Activated CD8-positive, alpha-beta T cell treated with anti-CD3 and anti-CD28 coated beads, Interleukin-2, amount 10 ng/mL, durations not matched to agents 7 days and 5 days (primary cell): Measurements from ENCODE around the gene CCDC91. TPM values are rescaled to one million over a fixed set of nuclear protein-coding genes. Genes with fewer than 3 reads are reported as not detected.

Experiments used
- ATAC-seq: fragments of 150-1000 bp; cut with Tn5 transposase; one replicate; pipeline ENCODE4 v1.10.0; 2021; ENCODE audit warnings: moderate library complexity
- CTCF ChIA-PET: fragments of 350-600 bp; sonication (Branson Sonifier 250); formaldehyde crosslinking; loops from one replicate; lab custom pipeline; 2021; ENCODE audit warnings: antibody characterized with exemption; lab: Charles Lee
- POLR2A ChIA-PET: fragments of 350-600 bp; sonication (Branson Sonifier 250); formaldehyde crosslinking; loops from one replicate; lab custom pipeline; 2021; ENCODE audit warnings: antibody characterized with exemption; lab: Charles Lee
- DNase-seq: peaks from one replicate; pipeline ENCODE4 v3.0.0-alpha.2; 2020
- H3K27ac Mint-ChIP-seq: one replicate; pipeline ENCODE4 v1.8.0; 2021; ENCODE audit warnings: mild to moderate bottlenecking, mixed read lengths
- H3K27me3 Mint-ChIP-seq: one replicate; pipeline ENCODE4 v1.8.0; 2021; ENCODE audit warnings: low read depth, mixed read lengths
- H3K36me3 Mint-ChIP-seq: one replicate; pipeline ENCODE4 v1.8.0; 2021; ENCODE audit warnings: low read depth, mixed read lengths
- H3K4me1 Mint-ChIP-seq: one replicate; pipeline ENCODE4 v1.8.0; 2021; ENCODE audit warnings: low read depth, mixed read lengths
- H3K4me3 Mint-ChIP-seq: one replicate; pipeline ENCODE4 v1.8.0; 2021; ENCODE audit warnings: mild to moderate bottlenecking, mixed read lengths
- H3K9me3 Mint-ChIP-seq: one replicate; pipeline ENCODE4 v1.8.0; 2022; ENCODE audit warnings: mixed read lengths; ENCODE audit not compliant: insufficient read depth
- total RNA-seq, 2 experiments: library from RNA; stranded (reverse); gene quantifications; one replicate each; pipeline ENCODE4 v1.2.3, GENCODE V29; 2021

Gene CCDC91
- total RNA-seq, 2 experiments from 2014 or later: 18.4 to 23.4 TPM

DNA sequence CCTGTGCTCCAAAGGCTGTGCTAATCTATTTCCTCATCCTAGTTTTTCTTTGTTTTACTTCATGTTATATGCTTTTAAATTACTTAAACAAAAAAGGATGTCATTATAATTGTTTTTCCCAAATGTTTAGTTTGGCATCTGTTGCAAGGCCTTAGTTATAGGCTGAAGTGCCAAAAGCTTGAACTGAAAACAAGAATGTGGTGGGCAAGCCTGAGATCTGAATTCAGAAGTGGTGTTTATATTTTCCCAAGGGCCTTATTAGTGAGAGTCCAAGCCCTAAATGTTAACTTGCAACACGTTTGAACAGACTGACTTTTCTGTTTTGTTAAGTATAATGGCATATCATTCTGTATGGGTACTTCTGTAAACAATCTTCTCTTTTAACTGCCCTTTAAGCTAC, 326.8 kb downstream of the CCDC91 start:
- H3K27me3 Mint-ChIP-seq: no peaks in the 10 kb centered on the region

DNA sequence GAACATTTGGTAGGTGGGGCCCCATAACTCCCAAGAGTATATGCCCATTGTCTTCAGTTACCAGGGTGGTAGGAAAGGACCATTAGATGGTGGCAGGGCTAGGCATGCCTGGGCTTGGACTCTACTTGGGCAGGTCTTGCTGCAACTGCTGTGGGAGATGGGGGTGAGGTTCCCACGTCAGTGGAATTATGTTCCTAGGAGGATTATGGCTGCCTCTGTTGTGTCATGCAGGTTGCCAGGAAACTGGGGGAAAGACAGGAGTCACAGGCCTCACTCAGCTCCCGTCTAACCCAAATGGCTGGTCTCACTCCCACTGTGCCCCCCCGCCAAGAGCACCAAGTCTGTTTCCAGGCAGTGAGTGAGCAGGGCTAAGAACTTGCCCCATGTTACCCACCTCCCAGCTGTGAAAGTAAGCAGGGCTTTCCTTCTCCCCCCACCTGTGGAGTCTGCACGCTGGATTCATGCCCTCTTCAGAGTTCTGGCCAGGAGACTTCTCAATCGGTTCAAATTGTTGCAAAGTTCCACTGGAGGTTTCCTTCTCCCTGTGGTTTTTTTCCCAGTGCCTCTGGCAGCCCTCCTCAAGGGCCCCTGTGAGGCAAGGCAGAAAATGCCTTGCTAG, 337.5 kb downstream of the CCDC91 start:
- H3K27me3 Mint-ChIP-seq: no peaks in the 10 kb centered on the region
- no peak overlapping the region for H3K4me3 Mint-ChIP-seq
- DNase-seq (no peak), ATAC-seq (no peak)
- peaks cover 18% of the 10 kb centered on the region for H3K9me3 Mint-ChIP-seq
- peaks cover 3% of the 10 kb centered on the region for H3K36me3 Mint-ChIP-seq
- peaks cover 7% of the 10 kb centered on the region for H3K4me1 Mint-ChIP-seq
- POLR2A ChIA-PET: no interaction called here
- CTCF ChIA-PET: no interaction called here
- no peak overlapping the region for H3K27ac Mint-ChIP-seq

More for the DNA sequence above, 326.8 kb downstream of the CCDC91 start:
- ChIA-PET POLR2A (no interaction called here), CTCF (no interaction called here)
- no peak overlapping the region for H3K27ac Mint-ChIP-seq
- peaks cover 5% of the 10 kb centered on the region for H3K9me3 Mint-ChIP-seq
- no peak for ATAC-seq
- peaks cover 4% of the 10 kb centered on the region for H3K36me3 Mint-ChIP-seq
- H3K4me1 Mint-ChIP-seq: no peaks in the 10 kb centered on the region
- no peak overlapping the region for H3K4me3 Mint-ChIP-seq
- DNase-seq: no peak

GRCh38 chr12:28535216-28535615, 345.0 kb downstream of the CCDC91 start:
- H3K4me3 Mint-ChIP-seq: no peak overlapping the region
- H3K9me3 Mint-ChIP-seq: peaks cover 4% of the 10 kb centered on the region
- H3K4me1 Mint-ChIP-seq: no peaks in the 10 kb centered on the region
- H3K27me3 Mint-ChIP-seq: no peaks in the 10 kb centered on the region
- ChIA-PET CTCF (no interaction called here), POLR2A (no interaction called here)
- ATAC-seq (no peak), DNase-seq (no peak)
- H3K36me3 Mint-ChIP-seq: no peaks in the 10 kb centered on the region
- no peak overlapping the region for H3K27ac Mint-ChIP-seq

GRCh38 chr12:28536088-28536487, 345.8 kb downstream of the CCDC91 start:
- Mint-ChIP-seq H3K27me3 (no peaks in the 10 kb centered on the region), H3K4me3 (no peak overlapping the region), H3K9me3 (peaks cover 4% of the 10 kb centered on the region), H3K36me3 (no peaks in the 10 kb centered on the region), H3K27ac (no peak overlapping the region), H3K4me1 (no peaks in the 10 kb centered on the region)
- ChIA-PET POLR2A (no interaction called here), CTCF (no interaction called here)
- DNase-seq (no peak), ATAC-seq (no peak)

GRCh38 chr12:28537474-28537873, 347.2 kb downstream of the CCDC91 start:
- no peak for ATAC-seq
- Mint-ChIP-seq H3K36me3 (no peaks in the 10 kb centered on the region), H3K4me1 (no peaks in the 10 kb centered on the region)

DNA sequence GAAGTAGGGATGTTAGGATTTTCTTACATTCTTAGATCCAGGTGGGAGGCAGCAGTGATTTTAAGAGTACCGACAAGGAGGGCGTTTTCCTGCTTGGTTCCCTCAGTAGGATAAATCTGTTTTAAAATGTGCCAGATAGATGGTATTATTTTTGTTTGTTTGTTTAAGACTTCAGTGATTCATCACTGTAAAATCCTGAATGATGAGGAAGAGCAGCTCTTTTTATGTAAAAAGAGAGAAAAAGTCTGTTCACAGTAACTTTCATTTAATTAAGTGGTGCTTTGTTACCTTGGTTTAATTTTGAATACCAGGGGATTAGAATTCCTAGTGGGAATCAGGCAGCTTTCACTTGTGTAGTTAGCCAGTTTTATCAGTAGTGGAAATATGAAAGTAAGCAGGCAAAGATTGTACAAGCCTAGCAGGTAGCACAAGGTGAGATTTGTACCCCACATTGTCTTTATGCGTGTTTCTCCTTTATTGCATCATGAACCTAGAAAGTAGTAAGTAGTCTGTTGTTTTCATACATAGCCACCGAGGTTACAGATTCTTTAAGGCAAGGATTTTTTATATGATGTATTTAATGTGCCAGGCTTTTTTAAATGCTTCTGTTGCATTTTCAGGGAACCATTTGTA, 349.6 kb downstream of the CCDC91 start:
- CTCF ChIA-PET: no interaction called here
- H3K4me3 Mint-ChIP-seq: no peak overlapping the region
- POLR2A ChIA-PET: interaction anchor here (0.6 kb wide), 1 partner anchor 671 kb away, joined by 3 read pairs; no protein-coding TSS in a partner anchor
- ATAC-seq: no peak
- peaks cover 7% of the 10 kb centered on the region for H3K4me1 Mint-ChIP-seq
- no peak for DNase-seq
- H3K27me3 Mint-ChIP-seq: no peaks in the 10 kb centered on the region
- no peaks in the 10 kb centered on the region for H3K36me3 Mint-ChIP-seq
- H3K9me3 Mint-ChIP-seq: peaks cover 4% of the 10 kb centered on the region
- no peak overlapping the region for H3K27ac Mint-ChIP-seq

More at GRCh38 chr12:28537474-28537873, 347.2 kb downstream of the CCDC91 start:
- H3K27ac Mint-ChIP-seq: no peak overlapping the region
- DNase-seq: no peak
- H3K4me3 Mint-ChIP-seq: no peak overlapping the region
- ChIA-PET CTCF (no interaction called here), POLR2A (interaction anchor here (0.6 kb wide), 1 partner anchor 104 kb away, joined by 3 read pairs; no protein-coding TSS in a partner anchor)
- no peaks in the 10 kb centered on the region for H3K27me3 Mint-ChIP-seq
- H3K9me3 Mint-ChIP-seq: peaks cover 4% of the 10 kb centered on the region

DNA sequence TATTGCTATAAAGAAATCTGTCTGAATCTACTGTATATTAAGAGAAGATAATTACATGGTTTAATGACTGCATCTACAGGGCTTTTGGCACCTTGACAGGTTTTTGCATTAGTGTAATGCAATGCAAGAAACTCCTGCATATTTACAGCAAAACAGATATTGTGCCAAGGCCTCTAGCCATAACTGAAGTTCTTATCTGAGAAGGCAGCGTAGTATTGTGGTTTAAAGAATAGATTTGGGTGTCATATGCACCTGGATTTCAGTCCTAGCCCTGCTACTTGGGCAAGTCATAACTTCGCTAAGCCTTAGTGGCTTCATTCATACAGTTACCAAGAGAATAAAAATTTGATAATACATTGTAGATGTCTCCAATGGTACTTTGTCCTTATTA, 350.1 kb downstream of the CCDC91 start:
- Mint-ChIP-seq H3K36me3 (no peaks in the 10 kb centered on the region), H3K4me1 (peaks cover 7% of the 10 kb centered on the region), H3K27ac (no peak overlapping the region), H3K27me3 (no peaks in the 10 kb centered on the region), H3K4me3 (no peak overlapping the region), H3K9me3 (peaks cover 4% of the 10 kb centered on the region)
- POLR2A ChIA-PET: interaction anchor here (0.6 kb wide), 1 partner anchor 670 kb away, joined by 3 read pairs; no protein-coding TSS in a partner anchor
- no peak for ATAC-seq
- CTCF ChIA-PET: no interaction called here
- no peak for DNase-seq

- Mint-ChIP-seq H3K27ac (peak overlapping the region; percentile 53), H3K4me3 (peak overlapping the region; percentile 13), H3K9me3 (peaks cover 4% of the 10 kb centered on the region), H3K27me3 (no peaks in the 10 kb centered on the region), H3K4me1 (peaks cover 7% of the 10 kb centered on the region), H3K36me3 (no peaks in the 10 kb centered on the region)
- DNase-seq (no peak), ATAC-seq (no peak)
- CTCF ChIA-PET: no interaction called here
- POLR2A ChIA-PET: interaction anchor here (0.9 kb wide), 1 partner anchor 352 kb away, joined by 3 read pairs; no protein-coding TSS in a partner anchor
These were observed 353.0 kb downstream of the CCDC91 start for GRCh38 chr12:28543021-28543890.

DNA sequence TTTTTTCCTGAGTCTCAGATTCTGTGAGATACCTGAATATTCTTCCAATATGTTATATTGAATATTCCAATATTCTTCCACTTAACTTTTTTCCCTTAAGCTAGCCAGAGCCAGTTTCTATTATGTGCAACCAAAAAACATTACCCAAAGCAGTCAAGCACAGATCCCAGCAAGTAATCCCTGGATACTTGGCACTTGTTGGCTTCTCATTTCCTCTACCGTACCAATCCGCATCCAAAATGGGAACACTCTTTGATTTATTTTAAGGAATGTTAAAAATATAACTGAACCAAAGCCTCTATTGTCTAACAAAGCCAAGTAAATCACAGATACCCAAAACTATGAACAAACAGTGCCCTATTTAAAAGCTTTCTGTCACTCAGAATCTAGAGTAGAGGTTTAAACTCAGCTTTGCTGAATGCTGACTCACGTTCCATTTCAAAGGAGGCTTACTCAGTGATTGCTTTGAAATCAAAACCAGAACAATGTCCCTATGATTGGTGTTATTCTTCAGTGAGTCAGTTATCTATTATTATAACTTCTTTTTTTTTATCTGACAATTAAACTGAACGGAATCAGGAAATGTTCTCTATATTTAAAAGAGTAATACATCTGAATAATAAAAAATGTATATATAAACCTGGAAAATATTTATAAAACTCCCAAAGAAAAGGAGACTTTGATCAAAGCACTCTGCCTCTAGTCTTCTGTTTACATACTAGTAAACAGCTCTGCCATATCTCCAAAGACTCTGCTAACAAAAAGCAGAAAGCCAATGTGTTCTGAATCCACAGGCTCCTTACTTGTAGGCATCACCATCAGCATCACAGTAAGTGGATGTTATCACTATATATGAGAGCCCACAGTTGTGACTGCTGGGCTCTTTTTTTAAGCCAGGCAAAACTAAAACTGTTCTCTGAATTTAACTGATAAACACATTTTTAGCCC, 360.8 kb downstream of the CCDC91 start:
- Mint-ChIP-seq H3K27ac (no peak overlapping the region), H3K9me3 (no peaks in the 10 kb centered on the region), H3K27me3 (no peaks in the 10 kb centered on the region), H3K36me3 (no peaks in the 10 kb centered on the region), H3K4me1 (no peaks in the 10 kb centered on the region), H3K4me3 (no peak overlapping the region)
- no peak for DNase-seq
- ChIA-PET POLR2A (no interaction called here), CTCF (no interaction called here)
- no peak for ATAC-seq

DNA sequence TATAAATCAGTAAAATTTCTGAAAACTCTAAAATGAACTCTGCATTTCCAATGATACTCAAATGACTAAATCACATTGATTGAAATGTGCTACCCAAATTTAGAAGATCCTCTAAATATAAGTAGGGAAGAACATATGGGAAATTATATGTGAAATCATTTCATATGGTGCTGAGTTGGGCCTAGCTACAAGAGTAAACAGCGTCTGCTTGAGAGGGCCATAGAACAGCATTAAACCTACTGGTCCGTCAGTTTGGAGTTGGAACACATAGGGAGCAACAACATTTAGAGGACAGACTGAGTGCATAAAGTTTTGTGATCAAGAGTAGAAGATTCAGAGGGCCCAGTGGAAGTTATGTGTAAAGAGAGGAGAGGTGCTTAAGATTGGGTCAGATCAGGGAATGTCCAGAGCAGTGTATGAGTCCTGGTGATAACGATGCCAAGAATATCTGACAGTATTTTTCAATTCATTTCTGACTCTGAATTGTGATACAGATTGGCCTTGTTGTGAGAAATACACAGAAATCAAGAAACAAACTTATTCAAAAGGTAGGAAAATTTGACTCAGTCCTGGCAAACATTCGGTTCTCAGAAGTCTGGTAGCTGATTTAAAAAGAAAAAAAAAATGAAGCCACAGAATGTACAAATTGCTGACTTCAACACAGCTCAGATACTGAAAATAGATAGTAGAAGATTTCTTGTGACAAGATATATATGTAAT, 362.2 kb downstream of the CCDC91 start:
- Mint-ChIP-seq H3K9me3 (no peaks in the 10 kb centered on the region), H3K27ac (no peak overlapping the region), H3K27me3 (no peaks in the 10 kb centered on the region), H3K4me3 (no peak overlapping the region), H3K4me1 (no peaks in the 10 kb centered on the region), H3K36me3 (no peaks in the 10 kb centered on the region)
- DNase-seq (no peak), ATAC-seq (no peak)
- ChIA-PET CTCF (interaction anchor here (0.6 kb wide), 2 partner anchors 243 to 809 kb away, joined by 3 read pairs; no protein-coding TSS in a partner anchor), POLR2A (no interaction called here)
